ENCODE measurements around the gene PPP1R16B.

Gene PPP1R16B

DNA sequence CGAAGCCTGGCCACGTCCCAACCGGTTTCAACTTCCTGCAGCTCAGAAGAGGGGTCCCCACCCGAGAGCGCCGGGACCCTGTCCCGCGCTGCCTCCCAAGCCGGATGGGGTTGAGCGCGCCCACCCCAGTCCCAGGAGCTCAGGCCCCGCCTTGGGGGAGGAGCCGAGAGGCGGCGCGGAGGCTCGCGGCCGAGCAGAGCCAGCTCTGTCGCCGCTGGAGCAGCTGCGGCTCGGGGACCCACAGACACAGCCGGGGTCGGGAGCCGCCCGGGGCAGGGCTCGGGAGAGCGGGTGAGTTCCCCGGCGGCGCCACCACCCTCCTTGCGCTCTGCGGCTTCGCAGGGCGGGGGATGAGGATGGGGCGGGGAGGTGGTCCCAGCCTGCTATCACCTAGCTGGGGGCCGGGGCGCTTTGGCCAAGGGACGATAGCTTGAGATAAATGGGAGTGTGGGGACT is at the start of gene PPP1R16B:
Gene PPP1R16B, plus strand, starts transcription at position 196 of the 456 bp plus-strand sequence. CDS start 30,229 bp downstream, outside the sequence.
- peak; percentile 69 for DNase-seq (ENCODE audit: low read depth, low spot score)

DNA sequence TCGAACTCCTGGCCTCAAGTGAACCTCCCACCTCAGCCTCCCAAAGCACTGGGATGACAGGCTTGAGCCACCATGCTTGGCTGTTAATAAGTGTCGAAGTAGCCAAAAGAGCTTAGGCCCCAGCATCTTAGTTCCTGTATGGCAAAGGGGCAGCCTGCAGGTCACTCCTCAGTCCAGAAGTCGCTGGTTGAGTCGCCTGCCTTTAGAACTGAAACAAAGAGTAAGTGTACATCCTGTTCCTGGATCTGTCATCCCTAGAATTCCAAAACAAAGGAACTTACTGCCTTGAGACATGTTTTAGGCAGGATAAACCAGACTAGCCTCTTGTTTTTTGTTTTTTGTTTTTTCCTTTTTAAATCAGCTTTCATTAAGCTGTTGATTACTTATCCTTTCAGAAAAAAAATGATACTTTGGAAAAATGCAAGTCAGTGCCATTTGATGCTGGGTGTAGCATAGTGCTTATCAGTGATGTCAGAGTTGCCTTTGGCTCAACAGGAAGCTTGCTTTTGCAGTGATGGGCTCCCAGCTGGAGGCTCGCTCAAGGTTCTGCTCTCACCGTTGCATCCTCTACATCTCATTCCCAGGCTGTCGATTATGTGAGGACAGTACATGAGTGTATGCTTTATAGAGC is 48.2 kb upstream of the PPP1R16B start:
- DNase-seq (ENCODE audit: low read depth, low spot score), result no peak

DNA sequence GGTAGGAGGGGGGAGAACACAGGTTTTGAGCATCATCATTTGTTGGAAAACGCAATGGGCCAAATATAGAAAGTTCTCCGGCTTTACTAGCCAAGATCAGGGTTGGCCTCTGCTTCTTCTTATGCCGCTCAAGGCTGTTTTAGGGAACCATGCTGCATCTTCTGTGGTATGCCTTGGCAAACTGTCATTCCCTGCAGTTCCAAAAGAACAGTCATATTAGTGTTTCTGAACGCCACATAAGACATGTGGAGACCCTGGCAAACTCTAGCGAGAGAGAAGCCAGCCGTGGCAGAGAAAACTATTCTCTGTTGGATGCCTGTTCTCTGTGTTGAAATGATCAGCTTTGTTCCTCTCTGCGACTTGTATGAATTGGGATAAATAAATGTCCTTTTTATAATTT is 46.4 kb upstream of the PPP1R16B start:
- no peak for DNase-seq (ENCODE audit: low read depth, low spot score)

DNA sequence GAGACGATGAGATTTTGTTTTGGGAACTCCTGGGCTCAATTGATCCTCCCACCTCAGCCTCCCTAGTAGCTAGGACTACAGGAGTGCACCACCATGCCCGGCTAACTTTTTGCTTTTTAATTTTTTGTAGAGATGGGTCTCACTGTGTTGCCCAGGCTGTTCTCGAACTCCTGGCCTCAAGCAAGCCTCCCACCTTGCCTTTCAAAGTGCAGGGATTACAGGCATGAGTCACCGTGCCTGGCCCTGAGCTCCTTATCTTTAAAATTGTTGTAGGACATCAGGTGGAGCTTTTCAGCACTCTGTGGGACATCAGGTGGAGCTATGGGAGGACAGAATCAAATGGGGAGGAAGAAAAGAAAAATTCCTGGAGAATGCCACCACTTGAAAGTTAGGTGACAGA is 44.5 kb upstream of the PPP1R16B start:
- no peak for DNase-seq (ENCODE audit: low read depth, low spot score)

DNA sequence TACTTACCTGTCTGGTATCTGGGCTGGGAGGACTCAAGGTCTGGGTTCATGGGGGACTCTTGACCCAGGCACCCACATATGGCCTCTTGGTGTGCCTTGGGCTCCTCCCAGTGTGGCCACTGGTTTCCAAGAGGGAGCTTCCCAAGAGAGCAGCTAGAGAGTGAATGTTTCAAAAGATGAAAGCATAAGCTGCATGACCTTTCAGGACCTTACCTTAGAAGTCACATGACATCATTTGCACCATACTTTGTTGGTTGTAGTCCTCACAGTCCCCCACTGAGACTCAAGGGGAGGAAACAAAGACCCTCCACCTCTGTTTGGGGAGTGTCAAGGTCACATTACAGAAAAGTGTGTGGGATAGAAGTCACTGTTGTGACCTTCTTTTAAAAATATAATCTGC is 43.3 kb upstream of the PPP1R16B start:
- no peak for DNase-seq (ENCODE audit: low read depth, low spot score)

DNA sequence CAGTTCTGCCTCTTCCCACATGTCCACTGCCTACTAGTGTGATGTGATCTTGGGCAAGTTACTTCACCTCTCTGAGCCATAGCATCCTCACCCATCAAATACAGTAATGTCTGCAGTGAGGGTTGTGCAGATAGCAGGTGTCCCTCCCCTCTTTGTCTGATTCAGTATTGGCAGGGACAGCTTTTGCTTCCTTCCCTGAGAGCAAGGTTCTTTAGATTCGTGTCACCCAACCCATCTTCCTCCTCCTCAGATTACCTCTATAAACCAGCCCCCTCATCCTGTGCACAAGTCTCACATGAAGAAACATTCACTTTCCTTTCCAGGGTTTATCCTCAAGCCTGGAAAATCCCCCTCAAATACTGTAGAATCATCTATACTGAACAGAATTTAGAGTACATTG is 41.9 kb upstream of the PPP1R16B start:
- no peak for DNase-seq (ENCODE audit: low read depth, low spot score)

DNA sequence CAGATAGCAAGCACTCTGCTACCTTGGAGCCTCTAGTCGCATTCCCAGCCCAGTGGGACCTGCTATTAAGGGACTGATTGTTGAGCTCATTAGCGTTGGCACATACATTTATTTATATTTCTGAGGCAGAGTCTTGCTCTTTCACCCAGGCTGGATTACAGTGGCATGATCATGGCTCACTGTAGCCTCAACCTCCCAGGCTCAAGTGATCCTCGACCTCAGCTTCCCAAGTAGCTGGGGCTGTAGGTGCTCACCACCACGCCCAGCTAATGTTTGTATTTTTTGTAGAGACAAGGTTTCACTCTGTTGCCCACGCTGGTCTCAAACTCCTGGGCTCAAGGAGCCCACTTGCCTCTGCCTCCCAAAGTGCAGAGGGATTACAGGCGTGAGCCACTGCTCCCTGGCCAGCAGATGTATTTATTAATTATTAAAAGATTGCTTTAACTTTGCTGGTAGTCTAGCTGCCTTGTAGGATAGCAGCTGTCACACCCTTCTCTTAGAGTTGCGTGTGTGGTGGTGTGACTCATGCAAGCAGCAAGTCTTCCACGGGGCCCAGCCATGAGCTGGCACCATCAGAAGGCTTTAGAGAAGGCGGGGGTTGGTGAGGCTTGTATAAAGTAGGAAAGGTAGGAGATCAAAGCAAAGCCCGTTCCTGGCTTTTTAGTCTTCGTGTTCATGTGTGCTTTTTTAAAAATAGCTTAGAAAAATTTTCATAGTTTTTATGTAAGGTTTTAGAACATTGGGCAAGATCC is 40.8 kb upstream of the PPP1R16B start:
- no peak for DNase-seq (ENCODE audit: low read depth, low spot score)

DNA sequence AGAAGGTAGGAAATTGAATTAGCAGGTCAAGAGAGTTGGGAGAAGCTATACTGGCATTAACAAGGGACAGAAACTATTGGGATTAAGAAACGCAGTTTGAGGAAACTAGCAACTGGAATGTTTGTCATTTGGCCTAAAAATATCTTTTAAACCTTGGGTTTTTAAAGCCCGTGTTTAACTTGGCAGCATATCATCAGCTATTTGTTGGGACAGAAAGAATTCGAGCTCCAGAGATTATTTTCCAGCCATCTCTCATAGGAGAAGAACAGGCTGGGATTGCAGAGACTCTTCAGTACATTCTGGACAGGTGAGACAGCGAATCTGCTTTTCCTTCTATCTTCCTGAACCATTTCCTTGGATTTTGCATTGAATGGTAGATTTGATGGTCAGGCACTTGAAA is 39.4 kb upstream of the PPP1R16B start:
- DNase-seq (ENCODE audit: low read depth, low spot score), result no peak

DNA sequence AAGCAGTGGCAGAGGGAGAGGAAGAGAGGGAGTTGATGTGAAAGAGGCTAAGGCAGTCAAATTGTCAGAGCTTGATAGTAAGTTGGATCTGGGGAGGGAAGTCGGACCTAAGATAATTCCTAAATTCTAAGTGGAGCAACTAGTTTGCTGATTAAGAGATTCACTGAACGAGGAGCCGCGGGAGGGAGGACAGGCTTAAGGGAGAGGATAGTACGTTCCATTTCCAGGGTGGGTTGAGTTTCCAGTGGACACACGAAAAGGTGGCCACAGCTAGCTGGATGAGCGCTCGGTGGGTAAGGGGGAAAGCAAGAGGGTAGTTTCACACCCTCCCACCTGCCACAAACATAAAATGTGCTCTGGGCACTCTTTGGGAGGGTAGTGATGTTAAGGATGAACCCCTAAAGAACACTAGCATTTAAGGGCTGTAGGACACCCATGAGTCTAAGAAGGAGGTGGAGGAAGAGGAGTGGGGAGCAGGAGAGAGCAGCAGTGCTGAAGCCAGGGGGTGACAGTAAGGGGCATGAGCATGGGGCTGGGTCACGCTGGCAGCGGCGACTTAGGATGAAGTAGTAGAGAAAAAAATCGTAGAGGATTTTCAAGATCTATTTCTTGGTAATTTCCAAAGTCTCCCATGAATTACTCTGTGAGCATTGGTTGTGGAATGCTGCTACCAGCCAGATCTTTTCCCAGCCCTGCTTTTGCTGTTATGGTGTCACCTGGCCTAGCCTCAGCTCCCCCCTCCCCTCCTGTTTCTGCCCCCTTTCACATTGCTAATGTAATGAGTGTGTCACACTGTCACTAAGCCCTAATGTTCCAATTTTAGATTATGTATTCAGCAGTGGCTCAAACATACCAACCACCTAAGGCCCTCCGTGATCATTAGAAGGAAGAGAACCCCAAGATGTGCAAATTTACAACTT is 35.9 kb upstream of the PPP1R16B start:
- DNase-seq (ENCODE audit: low read depth, low spot score), result no peak

DNA sequence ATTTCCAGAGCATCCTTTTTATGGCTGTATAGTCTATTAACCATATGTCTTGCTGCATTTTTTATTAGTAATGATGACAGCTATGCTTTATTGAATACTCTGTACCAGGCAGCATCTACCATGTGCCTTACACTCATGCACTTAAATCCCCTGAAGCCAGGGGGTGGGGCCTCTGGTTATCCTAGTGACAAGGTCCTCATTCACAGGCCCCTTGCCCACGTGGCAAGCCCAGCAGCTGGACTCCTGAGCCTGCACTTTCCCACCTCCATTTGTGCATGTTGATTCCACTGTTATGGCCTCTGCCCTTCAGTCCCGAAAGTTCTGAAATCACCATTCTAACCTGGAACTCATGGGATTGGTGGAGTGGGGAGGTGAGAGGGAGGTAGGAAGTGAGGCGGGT is 35.0 kb upstream of the PPP1R16B start:
- no peak for DNase-seq (ENCODE audit: low read depth, low spot score)

DNA sequence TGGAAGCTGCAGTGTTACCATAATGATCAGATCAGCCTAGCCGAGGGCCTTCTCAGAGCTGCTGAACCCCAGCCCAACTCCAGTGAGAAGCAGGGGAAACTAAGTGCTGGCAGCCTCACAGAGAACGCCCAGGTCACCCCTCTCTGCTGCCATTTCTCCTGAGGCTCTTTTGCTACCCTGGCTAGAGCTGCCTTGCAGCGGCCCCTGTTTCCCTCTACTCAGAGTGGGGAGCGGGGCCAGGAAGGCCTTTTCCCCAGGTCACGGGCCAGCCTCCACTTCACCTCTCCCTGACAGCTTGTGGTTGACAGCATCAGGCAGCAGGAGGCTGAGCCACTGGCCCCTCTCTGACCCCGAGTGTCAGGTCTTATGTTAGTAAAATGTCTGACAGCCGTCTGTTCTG is 34.5 kb upstream of the PPP1R16B start:
- no peak for DNase-seq (ENCODE audit: low read depth, low spot score)

DNA sequence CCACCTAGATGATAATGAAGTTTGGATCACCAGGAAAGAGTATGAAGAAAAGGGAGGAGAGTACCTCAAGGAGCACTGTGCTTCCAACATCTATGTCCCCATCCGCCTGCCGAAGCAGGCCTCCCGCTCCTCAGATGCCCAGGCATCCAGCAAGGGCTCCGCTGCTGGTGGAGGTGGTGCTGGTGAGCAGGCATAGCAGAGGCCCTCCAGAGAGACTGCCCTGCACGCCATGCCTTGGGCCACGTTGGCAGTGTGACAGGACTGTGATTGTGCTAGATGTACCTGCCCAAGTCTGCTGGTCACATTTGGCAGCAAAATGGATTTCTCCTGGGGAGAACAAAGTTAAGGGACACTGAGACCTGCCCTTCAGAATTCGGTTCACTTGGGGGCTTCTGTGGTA is 33.9 kb upstream of the PPP1R16B start:
- no peak for DNase-seq (ENCODE audit: low read depth, low spot score)

DNA sequence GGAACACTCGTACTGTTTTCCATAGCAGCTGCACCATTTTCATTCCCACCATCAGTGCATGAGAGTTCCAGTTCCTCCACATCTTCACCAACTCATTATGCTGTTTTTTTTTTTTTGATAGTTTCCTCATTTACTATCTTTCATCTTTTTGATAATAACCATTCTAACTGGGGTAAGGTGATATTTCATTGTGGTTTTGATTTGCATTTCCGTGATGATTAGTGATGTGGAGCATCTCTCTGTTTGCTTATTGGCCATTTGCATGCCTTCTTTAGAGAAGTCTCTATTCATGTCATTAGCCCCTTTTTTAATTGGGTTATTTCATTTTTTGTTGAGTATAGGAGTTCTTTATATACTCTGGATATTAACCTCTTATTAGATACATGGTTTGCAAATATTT is 31.3 kb upstream of the PPP1R16B start:
- DNase-seq (ENCODE audit: low read depth, low spot score), result no peak

DNA sequence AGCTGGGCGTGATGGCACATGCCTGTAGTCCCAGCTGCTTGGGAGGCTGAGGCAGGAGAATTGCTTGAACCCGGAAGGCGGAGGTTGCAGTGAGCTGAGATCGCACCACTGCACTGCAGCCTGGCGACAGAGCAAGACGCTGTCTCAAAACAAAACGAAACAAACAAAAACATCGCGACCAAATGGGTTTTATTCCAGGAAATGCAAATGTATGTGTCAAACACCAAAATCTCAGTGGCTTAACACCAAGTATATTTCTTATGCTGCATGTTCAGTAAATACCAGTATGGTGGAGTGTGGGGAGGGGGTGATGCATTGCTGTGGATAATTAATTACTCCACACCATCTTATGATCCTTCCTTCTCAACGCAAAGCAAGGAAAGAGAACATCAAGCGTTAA is 29.1 kb upstream of the PPP1R16B start:
- DNase-seq (ENCODE audit: low read depth, low spot score), result no peak

DNA sequence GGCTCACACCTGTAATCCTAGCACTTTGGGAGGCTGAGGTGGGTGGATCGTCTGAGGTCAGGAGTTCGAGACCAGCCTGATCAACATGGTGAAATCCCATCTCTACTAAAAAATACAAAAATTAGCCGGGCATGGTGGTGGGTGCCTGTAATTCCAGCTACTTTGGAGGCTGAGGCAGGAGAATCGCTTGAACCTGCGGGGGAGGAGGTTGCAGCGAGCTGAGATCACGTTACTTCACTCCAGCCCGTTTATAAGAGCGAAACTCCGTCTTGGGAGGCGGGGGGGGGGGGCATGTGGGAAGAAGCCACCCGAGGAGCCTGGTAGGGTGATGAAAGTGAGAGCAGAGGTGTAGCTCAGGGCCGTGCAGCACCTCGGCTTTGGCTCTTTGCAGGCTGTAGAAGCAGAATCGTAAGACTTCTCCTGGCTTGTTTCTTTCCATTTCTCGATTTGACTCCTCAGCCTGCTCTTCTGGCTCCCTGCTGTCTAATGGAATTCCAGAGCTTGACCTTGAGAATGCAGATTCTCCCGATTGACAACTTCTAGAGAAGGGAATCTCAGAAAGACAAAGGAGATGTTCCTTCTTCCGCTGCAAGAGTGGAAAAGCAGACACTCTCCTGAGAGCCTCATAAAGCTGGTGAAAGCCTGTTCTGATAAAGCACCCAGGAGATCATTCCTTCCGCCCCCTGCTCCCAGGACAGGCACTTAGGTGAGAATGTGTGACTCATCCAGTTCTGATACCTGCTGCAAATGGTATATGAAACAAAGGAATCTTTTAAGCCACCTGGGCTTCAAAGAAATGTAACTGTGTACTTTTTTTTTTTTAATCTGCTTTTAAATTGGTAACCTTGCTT is 26.0 kb upstream of the PPP1R16B start:
- peak; percentile 77 for DNase-seq (ENCODE audit: low read depth, low spot score)

DNA sequence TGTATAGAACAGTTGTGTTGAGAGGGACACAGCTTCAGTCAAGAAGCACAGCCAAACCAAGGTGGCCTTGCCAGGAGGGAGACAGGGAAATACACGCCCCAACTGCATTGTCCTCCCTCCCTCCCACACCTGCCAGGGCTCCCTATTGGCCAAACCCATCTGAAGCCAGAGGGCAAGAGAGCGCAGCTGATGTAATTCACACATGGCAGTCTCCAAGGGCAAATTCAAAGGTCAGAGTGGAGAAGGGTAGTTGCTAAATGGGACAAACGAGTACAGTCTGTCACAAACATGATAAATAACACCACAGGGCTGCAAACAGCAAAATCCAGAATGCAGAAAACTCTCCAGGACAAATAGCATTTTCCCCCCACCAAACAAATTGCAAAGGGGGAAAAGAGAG is 23.2 kb upstream of the PPP1R16B start:
- no peak for DNase-seq (ENCODE audit: low read depth, low spot score)

DNA sequence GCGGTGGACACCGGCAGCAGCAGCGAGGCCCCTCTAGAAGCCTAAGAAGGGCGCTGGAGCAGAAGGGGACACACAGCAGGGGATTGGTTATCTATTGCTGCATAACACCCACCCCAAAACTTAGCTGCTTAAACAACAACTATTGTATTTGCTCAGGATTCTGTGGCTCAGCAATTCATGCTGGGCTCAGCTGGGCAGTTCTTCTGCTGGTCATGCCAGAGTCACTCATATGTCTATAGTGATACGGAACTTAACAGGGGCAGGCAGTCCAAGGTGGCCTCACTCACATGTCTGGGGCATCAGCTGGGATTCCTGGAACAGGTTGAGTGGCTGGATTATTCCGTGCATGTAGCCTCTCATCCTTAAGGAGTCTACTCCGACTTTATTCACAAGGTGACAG is 17.6 kb upstream of the PPP1R16B start:
- DNase-seq (ENCODE audit: low read depth, low spot score), result no peak

DNA sequence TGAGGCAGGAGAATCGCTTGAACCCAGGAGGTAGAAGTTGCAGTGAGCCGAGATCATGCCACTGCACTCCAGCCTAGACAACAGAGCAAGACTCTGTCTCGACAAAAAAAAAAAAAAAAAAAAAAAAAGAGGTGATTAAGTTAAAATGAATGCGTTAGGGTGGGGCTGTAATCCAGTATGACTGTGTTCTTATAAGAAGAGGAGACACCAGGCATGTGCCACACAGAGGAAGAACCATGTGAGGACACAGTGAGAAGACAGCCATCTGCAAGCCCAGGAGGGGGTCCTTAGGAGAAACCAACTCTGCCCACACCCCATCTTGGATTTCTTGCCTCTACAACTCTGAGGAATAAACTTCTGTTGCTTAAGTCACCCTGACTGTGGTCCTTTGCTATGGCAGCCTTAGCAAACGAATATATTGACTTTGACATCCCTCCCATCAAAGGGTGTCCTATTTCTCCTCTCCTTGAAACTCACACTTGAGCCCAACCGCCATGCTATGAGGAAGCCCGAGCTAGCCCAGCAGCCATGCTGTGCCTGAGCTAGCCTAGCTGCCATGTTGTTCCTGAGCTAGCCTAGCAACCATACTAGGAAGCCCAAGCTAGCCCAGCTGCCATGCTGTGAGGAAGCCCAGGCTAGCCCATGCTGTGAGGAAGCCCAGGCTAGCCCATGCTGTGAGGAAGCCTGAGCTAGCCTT is 15.8 kb upstream of the PPP1R16B start:
- no peak for DNase-seq (ENCODE audit: low read depth, low spot score)

DNA sequence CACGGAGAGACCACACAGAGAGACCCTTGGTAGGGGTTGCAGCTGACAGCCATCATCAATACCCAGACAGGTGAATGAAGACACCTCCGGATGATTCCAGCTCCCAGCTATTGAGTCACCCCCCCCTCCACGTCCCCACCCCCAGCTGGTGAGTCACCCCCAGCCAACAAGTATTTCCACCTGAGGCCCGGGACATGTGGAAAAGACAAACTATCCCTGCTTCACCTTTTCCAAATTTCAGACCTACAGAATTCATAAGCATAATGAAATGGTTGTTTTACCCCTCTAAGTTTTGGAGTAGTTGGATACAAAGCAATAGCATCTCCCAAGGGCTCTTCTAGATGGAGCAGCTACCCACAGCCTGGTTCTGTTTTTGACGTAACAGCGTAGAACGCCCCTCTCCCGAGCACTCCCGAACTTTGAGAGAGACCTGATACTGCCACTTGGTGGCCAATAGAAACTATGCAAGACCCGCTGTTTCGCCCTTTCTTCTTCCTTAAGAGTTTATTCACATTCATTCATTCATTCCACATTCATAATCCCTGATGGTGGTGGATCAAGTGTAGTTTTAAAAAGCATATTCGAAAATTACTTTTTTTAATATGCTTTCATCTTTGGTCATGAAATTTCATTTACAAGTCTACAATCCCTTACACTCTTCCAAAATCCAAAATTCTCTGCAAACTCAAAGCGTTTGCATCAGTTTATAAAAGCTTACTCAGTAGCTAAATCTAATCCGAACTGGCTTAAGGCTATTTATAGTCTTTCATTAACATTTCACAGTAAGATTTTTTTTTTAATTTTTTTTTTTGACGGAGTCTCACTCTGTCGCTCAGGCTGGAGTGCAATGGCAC is 15.1 kb upstream of the PPP1R16B start:
- DNase-seq (ENCODE audit: low read depth, low spot score), result peak; percentile 50

DNA sequence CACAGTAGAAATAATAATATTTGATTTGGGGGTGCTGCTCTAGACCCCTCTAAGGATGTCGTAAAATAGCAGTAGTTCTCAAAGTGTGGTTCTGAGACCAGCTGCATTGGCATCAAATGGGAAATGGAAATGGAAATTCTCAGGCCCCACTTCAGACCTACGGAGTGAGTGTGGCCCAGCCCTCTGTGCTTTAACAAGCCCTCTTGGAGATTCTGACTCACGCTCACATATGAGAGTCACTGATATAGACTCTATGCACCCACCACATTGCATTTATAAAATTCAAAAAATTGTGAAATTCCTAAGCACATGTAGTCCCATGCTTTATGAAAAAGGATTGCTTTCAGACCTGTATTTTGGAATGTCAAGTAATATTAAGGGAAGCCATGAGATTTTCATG is 14.2 kb upstream of the PPP1R16B start:
- no peak for DNase-seq (ENCODE audit: low read depth, low spot score)
